Lung microvascular endothelial cell (primary cell): Measurements from ENCODE around the gene SPIB. TPM values are rescaled to one million over a fixed set of nuclear protein-coding genes. Genes with fewer than 3 reads are reported as not detected.
"Not testable (repeated sequence)": the region's sequence is repeated elsewhere in the genome, so short reads cannot be mapped to it uniquely, and the experiment has no call there.

Experiments
- DNase-seq, 2 donors: peaks; one replicate each; pipeline versions ENCODE4 v3.0.0 to v3.0.0-alpha.2; 2010; ENCODE audit warnings: low read depth in 2 of 2
- total RNA-seq: library from RNA; depleted of rRNA; stranded (reverse); fragments of >200 nt; gene quantifications from 2 replicates; pipeline ENCODE4 v1.2.1, GENCODE V29; 2014

The SPIB gene
- total RNA-seq, 1 donor from 2014 or later = not detected

DNA sequence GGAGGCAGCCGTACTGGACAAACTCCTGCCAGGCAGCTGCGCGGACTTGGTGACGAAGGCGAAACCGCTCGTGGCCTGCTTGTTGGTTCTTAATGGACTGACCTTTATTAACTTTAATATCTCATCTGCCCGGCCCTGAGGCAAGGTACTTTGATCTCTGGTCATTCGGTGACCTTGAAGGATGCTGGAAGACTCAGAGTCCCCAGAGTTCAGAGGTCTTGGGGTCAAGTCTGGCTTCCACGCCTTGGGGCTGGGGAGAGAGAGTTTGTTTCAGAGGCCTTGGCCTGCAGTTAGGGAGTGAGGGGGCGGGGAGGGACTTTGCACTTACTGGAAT is 47.9 kb downstream of the SPIB start:
- no peak for DNase-seq

DNA sequence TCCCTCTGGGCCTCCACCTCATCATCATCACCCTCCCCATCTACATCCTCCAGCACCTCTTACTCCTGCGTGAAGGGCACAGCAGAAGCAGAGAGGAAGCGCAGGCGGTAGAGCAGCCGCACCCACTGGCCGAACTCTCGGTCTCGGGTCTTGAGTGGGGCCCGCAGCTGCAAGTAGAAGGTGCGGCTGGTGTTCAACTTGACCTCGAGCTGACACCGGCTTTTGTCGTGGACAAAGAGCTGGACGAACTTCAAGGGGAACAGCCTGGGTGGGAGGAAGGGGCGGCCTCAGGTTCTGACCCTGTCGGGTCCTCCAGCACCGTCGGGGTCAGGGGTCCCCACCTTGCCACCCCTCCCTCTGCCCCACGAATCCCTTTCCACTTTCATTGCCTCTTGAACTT is 48.8 kb downstream of the SPIB start:
- DNase-seq = no peak

DNA sequence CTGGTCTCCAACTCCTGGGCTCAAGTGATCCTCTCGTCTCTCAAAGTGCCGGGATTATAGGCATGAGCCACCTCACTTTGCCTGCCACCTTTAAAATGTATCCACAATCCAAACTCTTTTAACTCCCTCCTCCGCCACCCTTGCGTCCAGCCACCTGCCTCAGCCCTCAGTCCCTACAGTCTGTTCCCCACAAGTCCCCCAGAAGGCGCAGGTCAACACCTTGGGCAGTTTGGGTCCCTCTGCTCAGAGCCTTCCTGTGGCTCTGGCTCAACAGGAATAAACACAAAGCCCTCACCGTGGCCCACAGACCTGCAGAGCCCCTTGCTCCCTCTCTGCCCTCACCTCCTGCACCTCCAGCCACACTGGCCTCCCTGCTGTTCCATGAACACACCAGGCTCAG is 50.1 kb downstream of the SPIB start:
- no peak for DNase-seq

DNA sequence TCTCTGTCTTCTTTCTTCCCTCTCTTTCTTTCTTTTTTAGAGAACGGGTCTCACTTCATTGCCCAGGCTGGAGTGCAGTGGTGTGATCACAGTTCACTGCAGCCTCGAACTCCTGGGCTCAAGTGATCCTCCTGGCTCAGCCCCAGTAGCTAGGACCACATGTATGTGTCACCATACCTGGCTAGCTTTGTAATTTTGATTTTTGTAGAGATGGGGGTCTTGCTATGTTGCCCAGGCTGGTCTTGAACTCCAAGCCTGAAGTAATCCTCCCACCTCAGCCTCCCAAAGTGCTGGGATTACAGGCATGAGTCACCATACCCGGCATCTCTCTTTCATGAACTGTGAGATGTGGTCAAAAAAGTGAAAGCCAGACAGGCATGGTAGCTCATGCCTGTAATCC is 54.6 kb downstream of the SPIB start:
- DNase-seq = not testable (repeated sequence)

DNA sequence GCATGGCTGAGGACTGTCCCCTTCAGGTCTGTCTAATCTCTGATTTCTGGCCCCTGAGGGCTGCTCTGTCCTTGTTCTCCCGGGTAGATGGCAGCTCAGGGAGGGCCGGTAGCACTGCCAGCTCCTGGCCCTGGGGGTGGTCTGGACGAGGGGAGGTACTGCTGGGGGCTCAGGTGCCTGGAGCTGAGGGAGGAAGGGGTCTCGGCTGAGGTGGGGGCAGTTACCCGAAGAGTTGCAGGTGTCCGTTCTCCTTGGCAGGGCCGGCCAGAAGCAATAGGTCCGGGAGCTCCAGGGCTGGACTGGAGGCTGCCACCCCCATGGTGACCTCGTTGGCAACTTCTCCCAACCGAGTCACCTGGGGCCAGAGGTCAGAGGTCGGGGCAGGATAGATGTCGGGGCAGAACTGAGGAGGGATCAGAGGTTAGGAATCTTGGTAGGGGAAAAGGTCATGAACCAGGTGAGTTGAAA is 56.4 kb downstream of the SPIB start:
- DNase-seq = no peak

DNA sequence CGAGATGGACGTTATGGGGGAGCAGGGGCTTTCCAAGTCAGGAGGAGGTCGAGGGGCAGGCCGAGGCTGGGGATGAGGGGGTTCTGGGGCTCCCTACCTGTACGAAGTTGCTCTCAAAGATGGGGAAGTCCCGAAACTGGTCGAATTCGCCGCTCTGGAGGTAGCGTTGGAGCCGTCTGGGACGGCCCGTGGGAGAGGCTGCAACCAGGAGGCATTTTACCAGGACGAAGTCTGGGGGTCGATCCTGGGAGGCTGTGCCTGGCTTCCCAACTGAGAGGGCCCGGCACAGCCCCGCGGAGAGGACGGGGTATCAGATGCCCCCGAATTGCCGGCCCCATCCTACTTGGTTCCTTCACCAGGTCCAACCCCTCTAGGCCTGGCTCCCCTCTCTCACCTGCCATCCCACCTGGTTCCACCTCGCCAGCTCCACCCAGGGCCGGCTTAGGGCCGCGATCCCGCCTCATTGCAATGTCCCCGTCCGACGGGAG is 57.0 kb downstream of the SPIB start:
- no peak for DNase-seq

DNA sequence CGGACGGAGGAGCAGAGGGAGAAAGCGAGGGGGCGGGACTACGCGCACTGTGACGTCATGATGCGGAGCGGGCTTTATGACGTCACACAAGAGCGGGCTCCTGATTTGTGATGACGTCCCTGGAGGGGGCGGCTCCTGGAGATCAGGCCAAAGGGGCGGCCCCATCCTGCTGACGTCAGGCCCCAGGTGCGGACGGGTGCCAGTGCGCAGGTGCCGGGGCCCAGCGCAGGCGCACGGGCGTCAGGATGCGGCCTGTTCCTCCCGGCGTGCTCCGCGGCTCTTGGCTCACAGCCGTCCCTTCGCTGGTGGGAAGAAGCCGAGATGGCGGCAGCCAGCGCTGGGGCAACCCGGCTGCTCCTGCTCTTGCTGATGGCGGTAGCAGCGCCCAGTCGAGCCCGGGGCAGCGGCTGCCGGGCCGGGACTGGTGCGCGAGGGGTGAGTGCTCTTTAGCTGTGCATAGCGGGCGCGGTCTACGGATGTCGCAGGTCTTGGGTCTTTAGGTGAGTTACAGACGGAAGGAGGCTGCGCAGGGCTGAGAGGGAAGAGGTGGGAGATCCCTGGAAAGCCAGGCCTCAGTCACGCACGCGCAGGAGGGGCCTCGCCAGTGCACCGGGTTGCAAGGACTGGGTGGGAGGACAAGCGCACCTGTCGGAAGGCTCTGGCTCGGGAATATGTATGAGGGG is 57.6 kb downstream of the SPIB start, which contains the start of the genes EMC10 and GARIN5A:
Gene EMC10 (plus strand): TSS at position 284 of the 683 bp plus-strand sequence. CDS start 38 bp downstream, at position 322.
Gene GARIN5A (minus strand): TSS at position 625 of the 683 bp plus-strand sequence. CDS start 460 bp downstream, at position 165.
- peak; percentile 96 to 98 for DNase-seq

DNA sequence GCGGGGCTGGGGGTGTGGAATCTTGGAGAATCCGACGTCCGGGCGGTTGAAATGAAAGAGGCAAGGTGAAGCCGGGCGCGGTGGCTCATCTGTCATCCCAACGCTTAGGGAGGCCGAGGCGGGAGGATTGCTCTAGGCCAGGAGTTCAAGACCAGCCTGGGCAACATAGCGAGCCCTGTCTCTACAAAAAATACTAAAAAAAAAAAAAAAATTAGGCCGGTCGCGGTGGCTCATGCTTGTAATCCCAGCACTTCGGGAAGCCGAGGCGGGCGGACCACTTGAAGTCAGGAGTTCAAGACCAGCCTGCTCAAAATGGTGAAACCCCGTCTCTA is 58.1 kb downstream of the SPIB start:
- no peak for DNase-seq

DNA sequence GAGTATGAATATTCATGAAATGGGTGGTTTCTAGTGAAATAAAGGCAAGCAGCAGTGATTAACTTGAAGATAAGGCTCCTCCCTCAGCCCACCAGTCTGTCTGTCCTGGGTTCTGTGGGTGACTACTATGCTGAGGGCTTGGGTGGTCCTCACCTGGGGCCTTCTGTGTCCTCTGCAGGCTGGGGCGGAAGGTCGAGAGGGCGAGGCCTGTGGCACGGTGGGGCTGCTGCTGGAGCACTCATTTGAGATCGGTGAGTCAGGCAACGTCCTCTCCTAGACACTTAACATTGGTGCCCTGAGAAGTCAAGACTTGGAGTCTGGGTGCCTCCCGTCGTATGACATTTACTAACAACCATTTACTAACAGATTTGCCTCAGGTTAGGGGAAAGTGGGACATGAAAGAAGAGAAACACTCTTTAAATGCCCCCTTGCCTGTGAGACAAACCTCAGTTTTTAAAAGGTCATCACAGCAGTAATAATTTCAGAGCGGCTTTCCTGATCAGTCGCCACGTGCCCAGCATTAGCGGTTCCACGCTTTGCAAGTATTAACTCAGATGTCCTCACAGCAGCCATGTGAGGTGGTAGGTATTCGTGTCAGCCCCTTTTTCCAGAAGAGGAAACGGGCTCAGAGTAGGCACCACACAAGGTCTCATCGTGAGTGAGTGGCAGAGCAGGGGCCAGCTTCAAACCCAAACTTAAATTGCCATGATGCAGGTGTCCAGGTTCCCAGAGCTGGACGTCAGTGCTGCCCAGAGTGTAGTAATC is 59.2 kb downstream of the SPIB start:
- DNase-seq = no peak

DNA sequence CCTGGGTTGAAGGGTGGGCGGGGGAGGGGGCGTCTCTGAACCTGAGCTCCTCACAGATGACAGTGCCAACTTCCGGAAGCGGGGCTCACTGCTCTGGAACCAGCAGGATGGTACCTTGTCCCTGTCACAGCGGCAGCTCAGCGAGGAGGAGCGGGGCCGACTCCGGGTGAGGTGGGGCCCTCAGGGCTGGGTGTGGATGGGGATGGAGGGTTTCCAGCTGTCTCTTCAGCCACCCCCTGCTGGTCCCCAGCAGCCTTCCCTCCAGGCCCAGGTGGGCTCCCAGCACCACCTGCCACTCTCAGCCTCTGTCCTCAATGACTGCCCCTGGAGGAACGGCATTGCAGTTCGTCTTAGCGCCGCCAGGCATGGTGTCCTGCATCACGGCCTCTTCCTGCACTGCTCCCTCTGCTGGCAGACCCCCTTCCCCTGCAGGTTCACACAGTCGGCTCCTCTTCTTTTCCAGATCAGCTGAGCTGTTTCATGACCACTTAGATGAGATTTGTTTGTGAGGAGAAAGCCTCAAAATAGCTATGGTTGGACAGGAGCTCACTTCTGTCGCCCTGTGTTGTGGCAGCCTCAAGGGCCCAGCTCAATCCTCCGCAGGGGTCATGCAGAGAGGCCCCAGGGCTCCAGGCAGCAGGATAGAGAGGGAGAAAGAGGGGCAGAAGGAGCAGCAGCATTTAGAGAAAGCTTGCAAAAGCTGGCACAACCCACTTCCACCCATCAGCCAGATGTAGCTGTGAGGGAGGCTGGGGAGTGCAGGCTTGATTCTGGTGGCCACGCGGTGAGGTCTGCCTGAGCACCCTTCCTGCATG is 60.4 kb downstream of the SPIB start:
- DNase-seq = peak; percentile 56 to 75

DNA sequence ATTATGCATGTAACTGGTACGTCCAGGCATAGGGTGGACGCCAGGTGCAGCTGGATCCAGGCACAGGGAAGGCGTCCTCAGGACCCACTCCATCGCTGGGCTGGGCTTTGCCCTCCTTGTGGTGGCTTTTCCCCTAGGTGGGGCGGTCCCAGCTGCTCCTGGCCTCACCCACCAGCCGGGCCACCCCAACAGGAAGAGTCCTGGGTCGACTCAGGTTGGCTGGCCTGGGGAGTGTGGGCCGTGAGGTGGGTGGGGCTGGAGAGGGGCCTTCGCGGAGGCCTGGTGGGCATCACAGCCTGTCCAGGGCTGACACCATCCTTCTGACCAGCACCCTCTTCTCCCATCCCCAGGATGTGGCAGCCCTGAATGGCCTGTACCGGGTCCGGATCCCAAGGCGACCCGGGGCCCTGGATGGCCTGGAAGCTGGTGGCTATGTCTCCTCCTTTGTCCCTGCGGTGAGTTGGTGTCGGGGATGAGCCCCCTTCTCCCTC is 61.1 kb downstream of the SPIB start:
- no peak for DNase-seq

DNA sequence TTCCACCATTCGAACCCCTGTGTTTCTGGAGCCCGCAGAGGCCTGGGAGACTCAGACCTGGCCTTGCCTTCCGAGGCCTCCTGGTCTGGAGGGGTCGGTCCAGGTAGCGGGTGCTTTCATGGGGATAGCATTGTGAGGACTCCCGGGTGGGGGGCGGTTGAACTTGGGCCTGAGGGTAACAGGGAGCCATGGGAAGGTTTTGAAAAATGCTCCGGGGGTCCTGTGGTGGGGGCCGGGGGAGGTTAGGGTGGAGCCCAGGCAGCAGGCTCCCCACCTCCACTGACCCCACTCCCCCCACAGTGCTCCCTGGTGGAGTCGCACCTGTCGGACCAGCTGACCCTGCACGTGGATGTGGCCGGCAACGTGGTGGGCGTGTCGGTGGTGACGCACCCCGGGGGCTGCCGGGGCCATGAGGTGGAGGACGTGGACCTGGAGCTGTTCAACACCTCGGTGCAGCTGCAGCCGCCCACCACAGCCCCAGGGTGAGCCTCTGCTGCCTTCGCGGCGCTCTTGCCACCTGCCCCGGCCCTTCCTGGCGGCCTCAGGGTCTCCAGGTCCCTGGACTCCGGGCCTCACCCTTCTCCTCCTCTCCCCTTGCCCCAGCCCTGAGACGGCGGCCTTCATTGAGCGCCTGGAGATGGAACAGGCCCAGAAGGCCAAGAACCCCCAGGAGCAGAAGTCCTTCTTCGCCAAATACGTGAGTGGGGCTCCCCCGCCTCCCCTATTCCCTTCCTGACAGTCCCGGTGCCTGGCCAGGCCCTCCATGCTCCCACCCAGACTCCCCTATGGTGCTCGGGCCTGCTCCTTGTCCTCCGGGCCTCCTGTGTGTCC is 61.8 kb downstream of the SPIB start:
- DNase-seq = no peak

Other genes starting within 250 kb of the SPIB start
- gene MYH14, start 215.3 kb upstream of the SPIB start, total RNA-seq = under 0.01 TPM in 2 replicates
- gene KCNC3, start 89.6 kb upstream of the SPIB start, total RNA-seq = 0.22 and 0.40 TPM in 2 replicates
- under 0.01 TPM in 1 of 2 replicates, not detected in the other for gene NAPSA, start 53.3 kb upstream of the SPIB start, total RNA-seq
- gene NR1H2, start 42.5 kb upstream of the SPIB start, total RNA-seq = 35.5 and 66.7 TPM in 2 replicates
- 38.1 and 39.5 TPM in 2 replicates for gene POLD1, start 34.6 kb upstream of the SPIB start, total RNA-seq
- not detected in 2 replicates for gene MYBPC2, start 14.0 kb downstream of the SPIB start, total RNA-seq
- 25.7 and 46.0 TPM in 2 replicates for gene EMC10, start 57.6 kb downstream of the SPIB start, total RNA-seq
- under 0.01 and 0.20 TPM in 2 replicates for gene GARIN5A, start 57.9 kb downstream of the SPIB start, total RNA-seq
- 20.5 and 21.0 TPM in 2 replicates for gene JOSD2, start 92.3 kb downstream of the SPIB start, total RNA-seq
- gene ASPDH, start 95.0 kb downstream of the SPIB start, total RNA-seq = not detected in 2 replicates
- gene LRRC4B, start 149.5 kb downstream of the SPIB start, total RNA-seq = under 0.01 TPM in 1 of 2 replicates, not detected in the other
- gene SYT3, start 220.9 kb downstream of the SPIB start, total RNA-seq = under 0.01 TPM in 2 replicates
- gene C19orf81, start 230.5 kb downstream of the SPIB start, total RNA-seq = 0.65 TPM in 1 of 2 replicates, not detected in the other